NCI-H226 (cell line): ENCODE data around the gene PDZD11.
"Not testable (repeated sequence)": the region's sequence is repeated elsewhere in the genome, so short reads cannot be mapped to it uniquely, and the experiment has no call there.

Experiments used
- DNase-seq: peaks from one replicate; pipeline ENCODE4 v3.0.0-alpha.2; 2015

PDZD11 gene

GRCh38 chrX:70289793-70290770, at the start of gene PDZD11, which contains the start of gene KIF4A:
Gene PDZD11 (minus strand): TSS chrX:70289927. CDS start chrX:70289341, 586 bp downstream.
Gene KIF4A (plus strand): TSS chrX:70290104. CDS start chrX:70290459, 355 bp downstream.
- DNase-seq, result peak; percentile 75

GRCh38 chrX:70338290-70338689, 48.6 kb upstream of the PDZD11 start:
- no peak for DNase-seq

GRCh38 chrX:70336767-70337166, 47.0 kb upstream of the PDZD11 start:
- no peak for DNase-seq

GRCh38 chrX:70332600-70332999, 42.9 kb upstream of the PDZD11 start:
- no peak for DNase-seq

GRCh38 chrX:70331161-70331560, 41.4 kb upstream of the PDZD11 start:
- DNase-seq, result no peak

GRCh38 chrX:70324326-70324725, 34.6 kb upstream of the PDZD11 start:
- DNase-seq, result no peak

GRCh38 chrX:70323628-70324027, 33.9 kb upstream of the PDZD11 start:
- not testable (repeated sequence) for DNase-seq

GRCh38 chrX:70322784-70323183, 33.1 kb upstream of the PDZD11 start:
- no peak for DNase-seq

- DNase-seq, result peak; percentile 17
These were observed 23.8 kb upstream of the PDZD11 start for GRCh38 chrX:70313503-70313902.

GRCh38 chrX:70301716-70302115, 12.0 kb upstream of the PDZD11 start:
- peak; percentile 28 for DNase-seq

GRCh38 chrX:70293621-70294020, 3.9 kb upstream of the PDZD11 start:
- DNase-seq, result no peak

- no peak for DNase-seq
These were observed 3.1 kb upstream of the PDZD11 start for GRCh38 chrX:70292788-70293187.

- no peak for DNase-seq
These were observed 447 bp downstream of the PDZD11 start for GRCh38 chrX:70289168-70289792.

GRCh38 chrX:70281951-70282350, 7.8 kb downstream of the PDZD11 start, which contains the start of gene RAB41:
Gene RAB41 (plus strand): TSS chrX:70282172. CDS start chrX:70282218, 46 bp downstream.
- no peak for DNase-seq

- no peak for DNase-seq
These were observed 9.2 kb downstream of the PDZD11 start for GRCh38 chrX:70280573-70280972.

- no peak for DNase-seq
These were observed 10.6 kb downstream of the PDZD11 start for GRCh38 chrX:70279081-70279480.

- DNase-seq, result not testable (repeated sequence)
These were observed 15.7 kb downstream of the PDZD11 start for GRCh38 chrX:70274029-70274428.

- DNase-seq, result no peak
These were observed 21.7 kb downstream of the PDZD11 start, which contains the start of gene ARR3 for GRCh38 chrX:70268034-70268433. Gene ARR3 (plus strand): TSS chrX:70268334. CDS start chrX:70269386, 1,052 bp downstream.

GRCh38 chrX:70264784-70265183, 24.9 kb downstream of the PDZD11 start:
- DNase-seq, result no peak

- DNase-seq, result peak; percentile 27
These were observed 26.7 kb downstream of the PDZD11 start for GRCh38 chrX:70262952-70263567.

GRCh38 chrX:70260104-70260503, 29.6 kb downstream of the PDZD11 start, which contains the start of gene P2RY4:
Gene P2RY4 (minus strand): TSS chrX:70260204. CDS start chrX:70259624, 580 bp downstream.
- no peak for DNase-seq

- DNase-seq, result no peak
These were observed 32.1 kb downstream of the PDZD11 start for GRCh38 chrX:70257423-70258288.
